Activated gamma-delta T cell treated with anti-CD3 and anti-CD28 coated beads, Interleukin-2, amount 50 U/mL, for 16 hours (primary cell): Measurements from ENCODE around the gene CSNK2A1.

Experiments
- DNase-seq: peaks from one replicate; pipeline ENCODE4 v3.0.0-alpha.2; 2020; ENCODE audit warnings: low read depth

The CSNK2A1 gene

GRCh38 chr20:430091-430999, 113.2 kb downstream of the CSNK2A1 start:
- no peak for DNase-seq

- DNase-seq: no peak
Measured at GRCh38 chr20:428658-429200, 114.9 kb downstream of the CSNK2A1 start.

GRCh38 chr20:427849-428657, 115.5 kb downstream of the CSNK2A1 start:
- DNase-seq: no peak

GRCh38 chr20:427401-427800, 116.2 kb downstream of the CSNK2A1 start:
- no peak for DNase-seq

GRCh38 chr20:426566-426965, 117.0 kb downstream of the CSNK2A1 start:
- no peak for DNase-seq
